Liver (tissue), 3 donors: Measurements from ENCODE around the gene TOB1.

Experiments
- EGR1 ChIP-seq, 2 donors: IDR thresholded peaks; 2 replicates each; pipeline ENCODE4 v1.6.1; 2016 to 2018; ENCODE audit warnings: antibody characterized with exemption in 2 of 2, low read depth in 2 of 2
- RAD21 ChIP-seq, 2 donors: IDR thresholded peaks; 2 replicates each; pipeline ENCODE4 v1.6.1; 2016; ENCODE audit warnings: antibody characterized with exemption in 2 of 2, mild to moderate bottlenecking in 2 of 2
- YY1 ChIP-seq: IDR thresholded peaks from 2 replicates; pipeline ENCODE4 v1.6.1; 2016; ENCODE audit warnings: antibody characterized with exemption, mild to moderate bottlenecking
- TF ChIP-seq, protein P1 (sequence below): fragments of 150-350 bp; IDR thresholded peaks from 2 replicates; pipeline ENCODE4 v1.5.1; 2017; ENCODE audit warnings: improper control_type of control experiment, low read depth, low read length; ENCODE audit not compliant: missing input control
- TF ChIP-seq, protein P2 (sequence below): IDR thresholded peaks from 2 replicates; pipeline ENCODE4 v1.6.1; 2016; ENCODE audit warnings: antibody characterized with exemption, mild to moderate bottlenecking
- donor health status: healthy.
- donor health status: healthy.

DNA sequence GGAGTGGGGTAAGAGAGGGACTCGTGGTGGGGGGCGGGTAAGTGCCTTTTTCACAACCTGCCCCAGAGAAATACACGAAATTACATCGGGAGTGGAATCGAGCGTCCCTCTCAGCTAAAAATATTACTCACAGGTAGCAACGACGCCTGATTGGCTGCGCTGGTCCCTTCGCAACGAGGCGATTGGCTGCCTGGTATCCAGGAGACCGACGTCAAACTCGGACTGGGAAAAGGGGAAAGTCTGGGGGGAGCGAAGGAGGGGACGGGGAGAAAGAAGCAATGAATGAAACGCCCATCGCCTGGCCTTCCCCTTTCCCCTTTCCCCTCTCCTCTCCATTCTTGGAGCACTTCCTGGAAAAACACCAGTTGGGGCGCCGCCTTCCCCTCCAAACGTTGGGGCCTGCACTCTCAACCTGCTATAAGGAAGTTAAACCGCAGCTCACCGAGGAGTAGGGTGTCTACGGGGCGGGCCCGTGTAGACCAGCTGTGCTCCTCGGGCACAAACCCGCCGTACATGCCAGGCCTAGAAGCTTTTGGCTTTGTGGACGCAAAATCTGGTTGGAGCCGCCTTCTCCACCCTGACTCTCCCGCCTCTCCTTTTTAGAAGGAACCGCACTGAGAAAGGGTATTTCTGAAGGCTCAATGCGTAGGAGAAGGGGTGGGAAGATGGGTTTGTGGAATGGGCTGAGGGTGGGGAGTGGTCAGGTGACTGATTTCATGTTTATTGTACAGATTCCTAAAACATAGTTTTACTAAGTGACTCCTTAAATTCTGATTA, 1.4 kb upstream of the TOB1 start:
- TF ChIP-seq, protein P1, sequence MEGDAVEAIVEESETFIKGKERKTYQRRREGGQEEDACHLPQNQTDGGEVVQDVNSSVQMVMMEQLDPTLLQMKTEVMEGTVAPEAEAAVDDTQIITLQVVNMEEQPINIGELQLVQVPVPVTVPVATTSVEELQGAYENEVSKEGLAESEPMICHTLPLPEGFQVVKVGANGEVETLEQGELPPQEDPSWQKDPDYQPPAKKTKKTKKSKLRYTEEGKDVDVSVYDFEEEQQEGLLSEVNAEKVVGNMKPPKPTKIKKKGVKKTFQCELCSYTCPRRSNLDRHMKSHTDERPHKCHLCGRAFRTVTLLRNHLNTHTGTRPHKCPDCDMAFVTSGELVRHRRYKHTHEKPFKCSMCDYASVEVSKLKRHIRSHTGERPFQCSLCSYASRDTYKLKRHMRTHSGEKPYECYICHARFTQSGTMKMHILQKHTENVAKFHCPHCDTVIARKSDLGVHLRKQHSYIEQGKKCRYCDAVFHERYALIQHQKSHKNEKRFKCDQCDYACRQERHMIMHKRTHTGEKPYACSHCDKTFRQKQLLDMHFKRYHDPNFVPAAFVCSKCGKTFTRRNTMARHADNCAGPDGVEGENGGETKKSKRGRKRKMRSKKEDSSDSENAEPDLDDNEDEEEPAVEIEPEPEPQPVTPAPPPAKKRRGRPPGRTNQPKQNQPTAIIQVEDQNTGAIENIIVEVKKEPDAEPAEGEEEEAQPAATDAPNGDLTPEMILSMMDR, result no peak
- TF ChIP-seq YY1 (peak; percentile 86), RAD21 (IDR thresholded peaks at IDR 0.05) (peak; percentile 52 to 69), EGR1 (IDR thresholded peaks at IDR 0.05; ENCODE audit: low read depth in 2 of 2) (peak in 1 of 2 donors; percentile 64)
- TF ChIP-seq, protein P2, sequence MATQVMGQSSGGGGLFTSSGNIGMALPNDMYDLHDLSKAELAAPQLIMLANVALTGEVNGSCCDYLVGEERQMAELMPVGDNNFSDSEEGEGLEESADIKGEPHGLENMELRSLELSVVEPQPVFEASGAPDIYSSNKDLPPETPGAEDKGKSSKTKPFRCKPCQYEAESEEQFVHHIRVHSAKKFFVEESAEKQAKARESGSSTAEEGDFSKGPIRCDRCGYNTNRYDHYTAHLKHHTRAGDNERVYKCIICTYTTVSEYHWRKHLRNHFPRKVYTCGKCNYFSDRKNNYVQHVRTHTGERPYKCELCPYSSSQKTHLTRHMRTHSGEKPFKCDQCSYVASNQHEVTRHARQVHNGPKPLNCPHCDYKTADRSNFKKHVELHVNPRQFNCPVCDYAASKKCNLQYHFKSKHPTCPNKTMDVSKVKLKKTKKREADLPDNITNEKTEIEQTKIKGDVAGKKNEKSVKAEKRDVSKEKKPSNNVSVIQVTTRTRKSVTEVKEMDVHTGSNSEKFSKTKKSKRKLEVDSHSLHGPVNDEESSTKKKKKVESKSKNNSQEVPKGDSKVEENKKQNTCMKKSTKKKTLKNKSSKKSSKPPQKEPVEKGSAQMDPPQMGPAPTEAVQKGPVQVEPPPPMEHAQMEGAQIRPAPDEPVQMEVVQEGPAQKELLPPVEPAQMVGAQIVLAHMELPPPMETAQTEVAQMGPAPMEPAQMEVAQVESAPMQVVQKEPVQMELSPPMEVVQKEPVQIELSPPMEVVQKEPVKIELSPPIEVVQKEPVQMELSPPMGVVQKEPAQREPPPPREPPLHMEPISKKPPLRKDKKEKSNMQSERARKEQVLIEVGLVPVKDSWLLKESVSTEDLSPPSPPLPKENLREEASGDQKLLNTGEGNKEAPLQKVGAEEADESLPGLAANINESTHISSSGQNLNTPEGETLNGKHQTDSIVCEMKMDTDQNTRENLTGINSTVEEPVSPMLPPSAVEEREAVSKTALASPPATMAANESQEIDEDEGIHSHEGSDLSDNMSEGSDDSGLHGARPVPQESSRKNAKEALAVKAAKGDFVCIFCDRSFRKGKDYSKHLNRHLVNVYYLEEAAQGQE, result peak; percentile 83
